ENCODE data around the gene RBM22. TPM values are rescaled to one million over a fixed set of nuclear protein-coding genes. Genes with fewer than 3 reads are reported as not detected.
A peak's percentile ranks its signal among the peaks of the same experiment; 100 is the strongest.

Gene RBM22
- total RNA-seq, 1 experiment from 2014 or later: 61.4 TPM

GRCh38 chr5:150642991-150643710, 57.7 kb downstream of the RBM22 start:
- RAD21 ChIA-PET (ENCODE audit: low non-redundant PET in 1 of 2, low total read pairs in 2 of 2, uncharacterized antibody in 2 of 2, unreplicated experiment in 2 of 2): no interaction called here
- H3K9ac ChIP-seq (ENCODE audit: low read length): no peak overlapping the region
- no peaks in the 10 kb centered on the region for H3K79me2 ChIP-seq (ENCODE audit: insufficient read depth, low read length)
- TF ChIP-seq FOSL1 (IDR thresholded peaks at IDR 0.05; ENCODE audit: low read depth): no peak
- TF ChIP-seq REST (IDR thresholded peaks at IDR 0.05; ENCODE audit: low read depth): no peak
- no peak for TF ChIP-seq CEBPB (IDR thresholded peaks at IDR 0.05; ENCODE audit: low read depth)
- TF ChIP-seq POLR2AphosphoS5 (IDR thresholded peaks at IDR 0.05; ENCODE audit: low read depth, low read length): no peak
- no peak for TF ChIP-seq JUND (IDR thresholded peaks at IDR 0.05)
- TF ChIP-seq POLR2A (IDR thresholded peaks at IDR 0.05; ENCODE audit: borderline replicate concordance, extremely low read depth, insufficient read depth, insufficient read length): no peak
- no peak for TF ChIP-seq ATF3 (IDR thresholded peaks at IDR 0.05)
- no peak for TF ChIP-seq SRF (IDR thresholded peaks at IDR 0.05; ENCODE audit: low read depth)
- TF ChIP-seq ELF1 (IDR thresholded peaks at IDR 0.05; ENCODE audit: borderline replicate concordance, low read depth): no peak
- TF ChIP-seq EZH2 (IDR thresholded peaks at IDR 0.05): no peak
- no peak for TF ChIP-seq ZFX (IDR thresholded peaks at IDR 0.05)
- no peak for TF ChIP-seq TCF7L2 (IDR thresholded peaks at IDR 0.05; ENCODE audit: borderline replicate concordance, extremely low read depth, insufficient read depth, insufficient read length)
- TF ChIP-seq CBX3 (IDR thresholded peaks at IDR 0.05; ENCODE audit: low read depth): no peak
- TF ChIP-seq YY1 (IDR thresholded peaks at IDR 0.05; ENCODE audit: extremely low read depth, insufficient replicate concordance, low read depth, low read length): no peak
- no peak for TF ChIP-seq MAX (IDR thresholded peaks at IDR 0.05)
- no peak for TF ChIP-seq ZNF274 (IDR thresholded peaks at IDR 0.05; ENCODE audit: low read depth, low read length)
- no peak for TF ChIP-seq SP1 (IDR thresholded peaks at IDR 0.05; ENCODE audit: low read depth)
- TF ChIP-seq ZBTB33 (IDR thresholded peaks at IDR 0.05; ENCODE audit: extremely low read depth, insufficient replicate concordance, low read length): no peak
- TF ChIP-seq SIN3A (IDR thresholded peaks at IDR 0.05; ENCODE audit: low read depth): no peak
- H3K27ac ChIP-seq (ENCODE audit: low read depth, low read length): peak overlapping the region; percentile 27
- H3K27me3 ChIP-seq (ENCODE audit: insufficient read depth, low read length): no peaks in the 10 kb centered on the region
- peak overlapping the region; percentile 67 for H3K4me2 ChIP-seq (ENCODE audit: low read length)
- H3K4me1 ChIP-seq (ENCODE audit: control insufficient read depth in 1 of 2, insufficient read depth in 2 of 2, low read length in 2 of 2): peaks cover 55 to 74% of the 10 kb centered on the region in 2 experiments
- DNase-seq (ENCODE audit: low read depth, low spot score) (no peak), ATAC-seq (peak; percentile 27)
- H4K20me1 ChIP-seq (ENCODE audit: insufficient read depth): no peaks in the 10 kb centered on the region
- H3K4me3 ChIP-seq (replicated peaks in 1 of 2; ENCODE audit: low read depth in 1 of 2, low read length in 2 of 2): peak overlapping the region in 1 of 2 experiments; percentile 22; a peak in 1 of 4 replicates
- no peaks in the 10 kb centered on the region for H3K36me3 ChIP-seq (ENCODE audit: control insufficient read depth in 1 of 2, insufficient read depth in 2 of 2, low read length in 2 of 2)
- no peaks in the 10 kb centered on the region for H3K9me3 ChIP-seq (ENCODE audit: control insufficient read depth in 1 of 2, insufficient read depth in 1 of 2, low read depth in 1 of 2, low read length in 2 of 2)
- POLR2A ChIA-PET: interaction anchor here (0.7 kb wide), 2 partner anchors 11 to 14 kb away, joined by 3 read pairs; no protein-coding TSS in a partner anchor
- CTCF ChIA-PET: interaction anchor here (0.7 to 1.1 kb wide), 3 partner anchors 10 to 83 kb away, joined by 3 to 5 read pairs (median 3); no protein-coding TSS in a partner anchor
- BruUV-seq (replicated peaks): no TSS peak
- H3K9me2 ChIP-seq (ENCODE audit: insufficient read depth): no peaks in the 10 kb centered on the region
- intact Hi-C loops (cut with micrococcal nuclease): no loop called here
- H2AFZ ChIP-seq (ENCODE audit: low read depth, low read length, poor library complexity, severe bottlenecking): no peak overlapping the region
